Measurements from ENCODE around the gene BRD3. TPM values are rescaled to one million over a fixed set of nuclear protein-coding genes. Genes with fewer than 3 reads are reported as not detected.
"Not testable (repeated sequence)": the region's sequence is repeated elsewhere in the genome, so short reads cannot be mapped to it uniquely, and the experiment has no call there.

BRD3 gene
- total RNA-seq, 1 donor from 2014 or later: 28.6 TPM

- no peak for DNase-seq (ENCODE audit: low spot score)
Observed at GRCh38 chr9:133995012-133995896, 72.6 kb downstream of the BRD3 start.

DNA sequence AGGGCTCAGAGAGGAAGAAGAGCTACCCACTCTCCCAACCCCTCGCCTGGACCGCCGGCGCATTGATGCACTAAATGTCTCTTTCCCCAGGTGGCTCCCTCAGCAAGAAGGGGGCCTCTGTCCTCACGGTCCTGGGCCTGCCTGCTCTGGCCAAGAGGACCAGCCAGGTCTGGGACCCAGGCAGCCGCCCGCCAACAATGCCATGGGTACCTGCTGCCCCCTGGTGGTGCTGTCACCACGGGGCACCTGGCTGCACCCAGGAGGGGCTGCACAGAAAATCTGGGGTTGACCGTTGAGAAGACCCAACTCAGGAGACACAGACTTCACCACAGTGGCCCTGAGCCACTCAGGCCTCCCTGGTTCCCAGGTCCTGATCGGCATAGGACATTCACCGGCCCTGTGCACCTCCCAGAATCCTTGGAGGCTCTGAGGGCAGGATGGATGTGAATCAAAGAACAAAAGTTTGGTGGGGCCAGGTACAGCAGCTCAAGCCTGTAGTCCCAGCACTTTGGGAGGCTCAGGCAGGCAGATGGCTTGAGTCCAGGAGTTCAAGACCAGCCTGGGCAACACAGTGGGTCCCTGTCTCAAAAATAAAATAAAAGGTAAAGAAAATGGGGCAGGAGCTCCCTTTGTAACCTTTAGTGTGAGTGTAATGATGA lies 73.3 kb downstream of the BRD3 start:
- DNase-seq (ENCODE audit: low spot score): no peak

GRCh38 chr9:133993635-133994253 lies 74.1 kb downstream of the BRD3 start:
- DNase-seq (ENCODE audit: low spot score): no peak

DNA sequence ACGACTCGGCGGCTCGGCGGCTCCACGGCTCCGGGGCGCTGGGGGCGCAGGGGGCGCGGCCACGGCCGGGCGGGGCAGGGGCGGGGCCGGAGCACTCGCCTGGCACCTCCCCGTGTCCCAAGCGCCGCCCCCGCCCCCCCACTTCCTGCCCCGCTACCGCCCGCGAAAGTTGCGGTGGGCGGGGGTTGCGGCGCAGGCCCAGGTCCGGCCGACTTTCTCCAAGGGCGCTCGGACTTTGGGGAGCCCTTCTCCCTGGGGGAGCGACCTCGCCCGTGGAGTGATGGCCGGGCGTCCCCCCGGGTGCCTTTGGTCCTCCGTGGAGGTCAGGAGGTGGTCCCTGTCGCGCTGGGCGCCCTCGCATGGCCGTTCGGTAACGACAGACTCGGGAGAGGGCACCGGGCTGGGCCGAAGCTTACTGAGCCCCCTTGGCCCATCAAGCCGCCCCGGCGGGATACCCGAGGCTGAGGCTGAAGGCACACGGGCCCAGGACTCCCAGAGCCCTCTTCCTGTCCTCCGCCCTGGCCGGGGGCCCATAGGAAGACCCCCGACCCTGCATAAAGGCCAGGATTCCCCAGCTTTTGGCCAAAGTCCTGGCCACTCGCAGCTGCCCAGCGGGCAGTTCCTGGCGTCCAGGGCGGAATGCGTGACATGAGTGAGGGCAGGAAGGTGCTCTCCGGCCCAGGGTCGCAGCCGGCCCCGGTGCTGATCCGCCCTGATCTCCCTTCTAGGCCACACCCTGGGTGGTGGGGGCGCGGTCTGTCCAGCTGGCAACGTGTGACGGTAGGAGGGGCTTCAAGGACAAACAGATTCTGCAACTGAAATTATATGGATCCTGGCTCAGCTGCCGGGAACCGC lies 74.8 kb downstream of the BRD3 start:
- DNase-seq (ENCODE audit: low spot score): peak; percentile 95

GRCh38 chr9:133991964-133992779 lies 75.7 kb downstream of the BRD3 start, which contains the start of gene VAV2:
VAV2 (minus strand) TSS chr9:133992324; CDS start chr9:133992278, 46 bp downstream.
- no peak for DNase-seq (ENCODE audit: low spot score)

- no peak for DNase-seq (ENCODE audit: low spot score)
Observed at GRCh38 chr9:133991214-133991921, 76.5 kb downstream of the BRD3 start.

GRCh38 chr9:133990366-133991213 lies 77.2 kb downstream of the BRD3 start:
- DNase-seq (ENCODE audit: low spot score): no peak

DNA sequence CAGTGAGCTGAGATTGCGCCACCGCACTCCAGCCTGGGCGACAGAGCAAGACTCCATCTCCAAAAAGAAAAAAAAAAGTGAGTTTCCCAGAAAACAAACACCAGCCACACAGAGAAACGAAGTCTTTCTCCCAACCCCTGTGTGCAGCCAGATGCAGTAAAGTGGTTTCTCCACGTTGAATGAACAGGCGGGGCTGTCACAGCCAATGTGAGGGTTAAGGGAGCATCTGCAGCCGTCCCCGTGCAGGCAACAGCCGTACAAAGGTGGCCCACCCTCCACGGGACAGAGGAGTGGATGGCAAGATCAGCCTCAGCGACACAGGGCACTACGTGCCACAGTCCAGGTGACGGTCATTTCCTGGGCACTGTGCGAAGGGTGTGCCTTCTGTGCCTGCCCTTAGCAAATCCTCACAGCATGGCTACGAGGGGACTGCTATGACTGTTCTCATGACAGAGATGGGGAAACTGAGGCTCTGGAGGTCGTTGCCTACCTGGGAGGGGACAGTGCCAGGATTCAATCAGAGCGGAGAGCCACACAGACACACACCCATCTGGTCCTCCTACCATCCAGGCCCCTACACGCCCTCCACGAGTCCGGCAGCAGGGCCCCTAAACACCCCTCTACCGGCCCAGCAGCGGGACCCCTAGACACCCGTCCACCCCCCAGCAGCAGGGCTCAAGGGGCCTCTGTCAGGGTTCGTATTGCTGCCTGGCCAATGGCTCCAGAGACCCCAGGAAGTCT lies 78.0 kb downstream of the BRD3 start:
- no peak for DNase-seq (ENCODE audit: low spot score)

DNA sequence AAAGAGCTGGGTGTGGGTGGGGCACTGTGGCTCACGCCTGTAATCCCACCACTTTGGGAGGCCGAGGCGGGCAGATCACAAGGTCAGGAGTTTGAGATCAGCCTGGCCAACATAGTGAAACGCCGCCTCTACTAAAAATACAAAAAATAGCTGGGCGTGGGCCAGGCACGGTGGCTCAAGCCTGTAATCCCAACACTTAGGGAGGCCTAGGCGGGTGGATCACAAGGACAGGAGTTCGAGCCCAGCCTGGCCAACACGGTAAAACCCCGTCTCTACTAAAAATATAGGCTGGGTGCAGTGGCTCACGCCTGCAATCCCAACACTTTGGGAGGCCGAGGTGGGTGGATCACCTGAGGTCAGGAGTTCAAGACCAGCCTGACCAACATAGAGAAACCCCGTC lies 79.1 kb downstream of the BRD3 start:
- not testable (repeated sequence) for DNase-seq (ENCODE audit: low spot score)

GRCh38 chr9:133987946-133988665 lies 79.7 kb downstream of the BRD3 start:
- DNase-seq (ENCODE audit: low spot score): no peak

DNA sequence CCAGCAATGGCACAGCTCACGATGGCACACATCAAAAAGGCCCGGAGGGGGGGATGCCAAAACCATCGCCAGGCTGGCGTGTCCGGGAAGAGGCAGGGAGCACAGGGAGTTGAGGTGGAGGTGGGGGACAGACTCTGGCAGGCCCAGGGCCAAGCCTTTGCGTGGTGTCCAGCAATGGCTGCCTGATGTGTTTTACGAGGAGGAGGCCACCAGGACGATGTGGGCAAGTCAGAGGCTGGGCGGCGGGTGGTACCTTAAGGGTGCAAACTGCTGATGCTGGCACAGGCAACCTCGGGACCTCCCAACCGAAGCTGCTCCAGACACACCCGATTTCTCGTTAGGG lies 80.4 kb downstream of the BRD3 start:
- DNase-seq (ENCODE audit: low spot score): no peak

DNA sequence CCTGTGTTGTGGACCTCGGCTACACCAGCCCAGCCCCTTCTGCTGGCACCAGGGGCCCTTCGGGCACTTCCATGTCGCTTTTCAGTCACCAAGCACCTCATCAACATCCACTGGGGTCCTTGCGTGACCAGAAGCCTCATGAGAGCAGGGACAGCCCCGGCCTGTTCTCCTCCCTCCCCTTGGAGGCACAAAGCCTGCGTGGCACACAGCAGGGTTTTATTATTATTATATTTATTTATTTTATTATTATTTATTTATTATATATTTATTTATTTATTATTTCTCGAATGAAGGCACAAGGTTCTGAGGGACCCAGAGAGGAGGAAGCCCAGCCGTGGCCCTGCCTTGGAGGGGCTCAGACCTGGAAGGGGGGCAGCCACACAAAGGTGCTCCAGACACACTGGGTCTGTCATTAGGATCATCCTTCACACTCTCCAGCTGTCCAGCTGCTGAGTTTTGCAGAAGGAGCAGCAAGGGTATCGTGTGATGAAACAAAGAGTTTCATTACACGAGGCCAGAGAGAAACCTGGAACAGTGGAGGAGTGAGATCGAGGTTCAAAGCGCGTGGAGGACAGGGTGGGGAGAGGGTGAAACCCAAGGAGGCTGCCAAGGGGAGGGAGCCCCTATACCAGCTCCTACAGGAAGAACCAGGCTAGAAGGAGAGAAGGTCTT lies 80.9 kb downstream of the BRD3 start:
- DNase-seq (ENCODE audit: low spot score): no peak

DNA sequence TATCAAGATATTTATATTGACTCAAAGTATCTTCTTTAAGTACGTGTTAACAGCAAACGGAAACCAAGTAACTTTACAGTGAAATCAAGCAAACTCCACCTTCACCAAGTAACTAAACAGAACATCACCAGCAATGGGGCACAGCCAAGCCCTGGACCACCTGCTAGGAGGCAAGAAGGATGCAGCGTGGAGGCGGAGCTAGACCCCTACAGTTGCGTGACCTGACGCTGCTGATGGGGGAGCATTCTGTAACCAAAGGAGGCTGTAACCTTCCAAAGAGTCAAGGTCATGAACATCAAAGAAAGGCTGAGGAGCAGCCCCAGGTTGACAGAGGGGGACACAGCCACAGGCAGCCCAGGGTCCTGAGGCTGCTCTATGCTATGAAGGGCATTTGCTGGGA lies 81.8 kb downstream of the BRD3 start:
- DNase-seq (ENCODE audit: low spot score): no peak

DNA sequence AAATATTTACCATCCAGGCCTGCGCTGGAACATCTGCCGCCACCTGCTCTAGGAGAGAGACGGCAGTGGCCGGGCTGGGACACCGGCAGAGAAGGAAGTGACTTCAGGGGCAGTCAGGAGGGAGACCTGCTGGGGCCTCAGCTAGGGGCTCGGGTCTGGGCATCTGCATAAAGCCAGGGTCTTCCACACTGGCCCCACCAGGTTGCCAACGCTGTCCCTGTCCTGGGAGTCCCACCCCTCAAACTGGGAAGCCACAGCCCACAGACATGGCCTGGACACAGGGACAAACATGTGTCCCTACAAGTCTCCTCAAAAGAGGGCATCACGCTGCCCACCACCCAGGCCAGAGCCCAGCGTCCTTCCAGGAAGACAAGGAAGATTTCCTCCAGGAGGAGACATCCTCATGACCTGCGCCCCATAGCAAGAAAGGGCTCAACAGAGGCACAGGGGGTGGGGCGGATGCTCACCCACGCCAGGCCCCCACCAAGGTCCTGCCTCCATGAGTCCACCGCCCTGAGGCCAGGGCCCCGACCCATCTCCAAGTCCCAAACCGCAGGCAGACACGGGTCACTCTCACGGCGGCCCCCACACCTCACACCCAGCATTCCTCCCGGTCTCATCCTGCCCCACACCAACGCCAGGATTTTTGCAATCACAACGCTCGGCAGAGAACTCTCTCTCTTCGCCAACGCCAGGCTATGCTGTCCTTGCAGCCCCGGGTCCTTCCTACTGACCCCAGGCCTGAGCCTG lies 84.7 kb downstream of the BRD3 start:
- no peak for DNase-seq (ENCODE audit: low spot score)

- no peak for DNase-seq (ENCODE audit: low spot score)
Observed at GRCh38 chr9:133981958-133982681, 85.7 kb downstream of the BRD3 start.

Measured in mesenteric fat pad (tissue), 1 donor.